Subcutaneous adipose tissue (tissue), 4 donors: ENCODE measurements around the gene CREBL2. TPM values are rescaled to one million over a fixed set of nuclear protein-coding genes. Genes with fewer than 3 reads are reported as not detected.

Experiments used
- CTCF ChIP-seq: fragments of 450-650 bp; IDR thresholded peaks from one replicate; pipeline ENCODE4 v1.5.1; 2016; ENCODE audit warnings: low read depth, mild to moderate bottlenecking, control low read depth, antibody characterized with exemption, moderate library complexity
- total RNA-seq, 4 donors: library from RNA; depleted of rRNA; stranded (reverse); fragments of >200 nt; gene quantifications; one replicate each; pipeline ENCODE4 v1.1.0, GENCODE V29; 2016

The CREBL2 gene
- total RNA-seq, 4 donors from 2014 or later = 73.8 to 113 (median 99.4) TPM

GRCh38 chr12:12681061-12681765 lies 69.5 kb downstream of the CREBL2 start:
- no peak for TF ChIP-seq CTCF

GRCh38 chr12:12682284-12682683 lies 70.6 kb downstream of the CREBL2 start:
- TF ChIP-seq CTCF = no peak

GRCh38 chr12:12683136-12683697 lies 71.5 kb downstream of the CREBL2 start:
- no peak for TF ChIP-seq CTCF

- no peak for TF ChIP-seq CTCF
Observed at GRCh38 chr12:12683725-12684124, 72.0 kb downstream of the CREBL2 start.

- no peak for TF ChIP-seq CTCF
Observed at GRCh38 chr12:12684375-12685106, 72.9 kb downstream of the CREBL2 start.

GRCh38 chr12:12685305-12685704 lies 73.6 kb downstream of the CREBL2 start:
- TF ChIP-seq CTCF = no peak

GRCh38 chr12:12686472-12686871 lies 74.8 kb downstream of the CREBL2 start:
- TF ChIP-seq CTCF = no peak
